HUES64 (cell line): ENCODE measurements around the gene VSX1.

ENCODE experiments used
- H3K27ac ChIP-seq: 2 replicates; pipeline ENCODE4 v1.7.0; 2013; ENCODE audit warnings: low read depth, low read length, inconsistent platforms
- H3K27me3 ChIP-seq: 2 replicates; pipeline ENCODE4 v1.6.1; 2013; ENCODE audit warnings: mild to moderate bottlenecking, low read length; ENCODE audit not compliant: insufficient read depth
- H3K36me3 ChIP-seq: 2 replicates; pipeline ENCODE4 v1.6.1; 2013; ENCODE audit warnings: mild to moderate bottlenecking, low read length; ENCODE audit not compliant: insufficient read depth
- H3K4me1 ChIP-seq: 2 replicates; pipeline ENCODE4 v1.6.1; 2013; ENCODE audit warnings: mild to moderate bottlenecking, low read length, moderate library complexity; ENCODE audit not compliant: insufficient read depth
- H3K4me3 ChIP-seq: 2 replicates; pipeline ENCODE4 v1.5.1; 2013; ENCODE audit warnings: mild to moderate bottlenecking, low read length, moderate library complexity
- H3K9ac ChIP-seq: 2 replicates; pipeline ENCODE4 v1.6.1; 2013; ENCODE audit warnings: mild to moderate bottlenecking, low read depth, low read length
- H3K9me3 ChIP-seq: 2 replicates; pipeline ENCODE4 v1.6.1; 2013; ENCODE audit warnings: low read depth, low read length; ENCODE audit not compliant: insufficient read depth
- WGBS: fragments of 150-250, 120-280 bp; methylation state at CpG from one replicate; pipeline ENCODE4 v1.1.7; 2013; ENCODE audit warnings: missing lambda C conversion rate; 5-methylcytosine and 5-hydroxymethylcytosine counted together

VSX1 gene

GRCh38 chr20:25035921-25036320 lies 46.0 kb downstream of the VSX1 start:
- Histone ChIP-seq H3K9me3 (no peaks in the 10 kb centered on the region), H3K4me3 (no peak overlapping the region), H3K9ac (no peak overlapping the region), H3K27me3 (peaks cover 2% of the 10 kb centered on the region), H3K4me1 (peaks cover 3% of the 10 kb centered on the region; the same call in 1 of the 2 replicates), H3K36me3 (no peaks in the 10 kb centered on the region), H3K27ac (no peak overlapping the region)
- 81% methylated on average over 4 of the region's 4 CpGs for WGBS

DNA sequence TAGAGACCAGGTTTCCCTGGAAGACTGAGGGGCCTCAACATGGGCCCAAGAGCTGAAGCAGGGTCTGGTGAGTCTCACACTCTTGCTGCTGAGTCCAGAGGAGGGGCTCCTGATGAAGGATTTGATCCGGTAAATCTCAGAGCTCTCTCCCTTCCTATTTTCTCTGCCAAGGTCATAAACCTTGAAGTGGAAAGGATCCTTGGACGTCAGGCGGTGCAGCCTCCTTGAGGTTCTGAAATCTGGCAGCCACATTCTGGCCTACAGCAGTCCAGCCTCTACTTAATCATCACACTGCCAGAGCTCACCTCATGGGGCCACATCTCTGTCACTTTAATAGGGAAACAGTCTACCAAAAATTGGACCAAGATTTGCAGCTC lies 48.0 kb downstream of the VSX1 start:
- no peak overlapping the region for H3K9ac ChIP-seq
- H3K27ac ChIP-seq = no peak overlapping the region
- H3K4me1 ChIP-seq = peaks cover 3% of the 10 kb centered on the region; the same call in 1 of the 2 replicates
- H3K36me3 ChIP-seq = no peaks in the 10 kb centered on the region
- H3K4me3 ChIP-seq = no peak overlapping the region
- H3K27me3 ChIP-seq = peaks cover 3% of the 10 kb centered on the region
- no peaks in the 10 kb centered on the region for H3K9me3 ChIP-seq
- 73% methylated on average over 3 of the region's 3 CpGs for WGBS

GRCh38 chr20:25033265-25033923 lies 48.5 kb downstream of the VSX1 start:
- H3K27me3 ChIP-seq = peaks cover 3% of the 10 kb centered on the region
- no peak overlapping the region for H3K9ac ChIP-seq
- no peaks in the 10 kb centered on the region for H3K36me3 ChIP-seq
- 90% methylated on average over 6 of the region's 6 CpGs for WGBS
- H3K4me1 ChIP-seq = peaks cover 3% of the 10 kb centered on the region; the same call in 1 of the 2 replicates
- no peak overlapping the region for H3K27ac ChIP-seq
- no peaks in the 10 kb centered on the region for H3K9me3 ChIP-seq
- H3K4me3 ChIP-seq = no peak overlapping the region

DNA sequence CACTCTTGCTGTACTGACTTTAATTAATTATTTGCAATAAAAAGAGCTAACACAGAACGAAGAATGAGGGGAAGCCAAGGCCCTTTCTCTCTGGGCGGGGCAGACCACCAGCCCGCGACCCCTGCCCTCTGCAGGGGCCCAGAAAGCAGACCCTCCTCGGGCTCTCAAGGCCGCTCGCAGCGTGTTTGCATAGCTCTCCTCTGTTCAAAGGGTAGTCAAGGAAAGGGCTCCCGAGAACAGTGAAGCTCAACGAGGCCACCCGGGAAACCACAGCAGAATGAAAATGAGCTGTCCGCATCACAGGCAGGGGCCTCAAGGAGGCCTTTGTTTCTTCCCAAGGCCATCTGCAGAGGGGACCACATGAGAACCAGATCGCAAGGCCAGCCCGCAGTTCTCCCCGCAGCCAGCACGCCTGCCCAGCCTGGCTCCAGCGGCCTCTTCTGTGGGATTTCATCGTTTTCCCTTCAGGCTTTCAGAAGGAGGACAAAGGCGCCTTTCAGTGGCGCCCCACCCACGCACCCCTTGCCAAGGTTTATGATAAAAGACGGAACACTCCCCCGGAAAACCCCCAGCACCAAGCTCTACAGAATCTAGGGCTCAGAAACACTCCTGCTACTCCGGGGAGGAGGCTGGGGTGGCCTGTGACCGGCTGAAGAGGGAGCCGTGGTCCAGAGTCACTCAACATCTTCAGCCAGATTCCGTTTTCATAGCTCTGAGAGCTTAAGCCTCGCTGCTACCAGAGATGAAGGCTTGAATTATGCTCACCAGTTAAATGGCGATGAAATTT lies 49.3 kb downstream of the VSX1 start:
- no peaks in the 10 kb centered on the region for H3K9me3 ChIP-seq
- peaks cover 3% of the 10 kb centered on the region for H3K27me3 ChIP-seq
- WGBS = 62% methylated on average over 29 of the region's 29 CpGs
- peaks cover 3% of the 10 kb centered on the region; the same call in 1 of the 2 replicates for H3K4me1 ChIP-seq
- no peak overlapping the region for H3K9ac ChIP-seq
- no peaks in the 10 kb centered on the region for H3K36me3 ChIP-seq
- H3K27ac ChIP-seq = no peak overlapping the region; the same call in 1 of the 2 replicates
- H3K4me3 ChIP-seq = no peak overlapping the region

GRCh38 chr20:25032065-25032477 lies 49.9 kb downstream of the VSX1 start:
- no peaks in the 10 kb centered on the region for H3K9me3 ChIP-seq
- H3K4me1 ChIP-seq = peaks cover 3% of the 10 kb centered on the region; the same call in 1 of the 2 replicates
- peaks cover 3% of the 10 kb centered on the region for H3K27me3 ChIP-seq
- no peaks in the 10 kb centered on the region for H3K36me3 ChIP-seq
- no peak overlapping the region for H3K4me3 ChIP-seq
- no peak overlapping the region for H3K9ac ChIP-seq
- 93% methylated on average over 16 of the region's 16 CpGs for WGBS
- no peak overlapping the region for H3K27ac ChIP-seq

GRCh38 chr20:25031241-25031640 lies 50.7 kb downstream of the VSX1 start:
- Histone ChIP-seq H3K36me3 (no peaks in the 10 kb centered on the region), H3K4me1 (peaks cover 3% of the 10 kb centered on the region; the same call in 1 of the 2 replicates), H3K27me3 (peaks cover 3% of the 10 kb centered on the region), H3K4me3 (no peak overlapping the region), H3K27ac (no peak overlapping the region), H3K9me3 (no peaks in the 10 kb centered on the region), H3K9ac (no peak overlapping the region)
- WGBS = 77% methylated on average over 3 of the region's 3 CpGs

DNA sequence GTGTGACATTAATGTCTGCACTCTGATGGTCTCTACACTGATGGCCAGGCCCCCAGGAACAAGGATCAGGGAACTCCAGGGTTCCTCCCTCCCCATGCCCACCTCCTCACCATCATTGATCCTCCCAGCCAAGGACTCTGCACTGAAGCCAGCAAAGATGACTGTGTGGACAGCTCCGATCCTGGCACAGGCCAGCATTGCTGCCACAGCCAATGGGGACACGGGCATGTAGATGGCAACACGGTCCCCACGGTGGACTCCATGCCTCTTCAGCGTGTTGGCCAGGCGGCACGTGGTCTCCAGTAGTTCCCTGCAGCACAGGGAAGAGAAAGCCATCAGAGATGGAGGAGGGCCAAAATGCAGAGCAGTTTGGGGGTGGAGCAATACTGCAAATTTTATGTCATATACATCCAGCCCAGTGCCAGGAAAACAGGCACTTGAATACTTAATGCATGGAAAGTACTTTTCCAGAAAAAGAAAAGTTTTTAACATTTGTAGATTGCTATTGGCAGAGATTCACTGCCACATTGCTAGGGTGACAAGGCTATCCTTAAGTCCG lies 51.2 kb downstream of the VSX1 start:
- H3K36me3 ChIP-seq = no peaks in the 10 kb centered on the region
- WGBS = 93% methylated on average over 8 of the region's 8 CpGs

DNA sequence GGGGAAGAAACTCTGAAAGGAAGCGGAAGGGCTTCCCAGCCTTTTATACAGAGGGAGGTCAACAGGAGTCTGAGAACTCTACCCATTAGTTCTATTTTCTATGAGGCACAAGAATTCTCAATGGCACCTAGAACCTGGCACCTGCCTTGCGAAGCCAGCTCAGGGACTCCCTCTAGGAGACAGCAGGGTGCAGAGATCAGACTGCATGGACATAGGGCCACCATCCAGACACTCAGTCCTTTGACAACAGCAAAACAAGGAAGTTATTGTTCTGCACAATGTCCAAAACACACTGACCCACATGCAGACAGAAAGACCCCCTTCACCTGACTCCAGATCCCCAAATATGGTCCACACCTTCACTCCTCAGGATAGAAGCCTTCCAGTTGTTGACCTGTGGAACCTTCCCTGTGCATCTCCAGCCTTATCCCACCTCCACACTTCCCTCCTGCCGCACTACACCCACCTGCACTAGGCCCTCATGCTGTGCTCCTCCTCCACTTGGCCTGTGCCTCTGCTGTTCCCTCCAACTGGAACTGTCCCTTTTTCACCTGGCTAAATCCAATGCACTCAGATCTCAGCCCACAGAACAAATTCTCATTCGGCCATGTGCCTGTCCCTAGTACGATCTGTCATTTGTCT lies 51.8 kb downstream of the VSX1 start:
- no peak overlapping the region for H3K27ac ChIP-seq
- H3K9ac ChIP-seq = no peak overlapping the region
- H3K27me3 ChIP-seq = peaks cover 3% of the 10 kb centered on the region; the same call in 1 of the 2 replicates
- H3K36me3 ChIP-seq = no peaks in the 10 kb centered on the region
- H3K9me3 ChIP-seq = no peaks in the 10 kb centered on the region
- 92% methylated on average over 5 of the region's 5 CpGs for WGBS
- H3K4me1 ChIP-seq = peaks cover 3% of the 10 kb centered on the region; the same call in 1 of the 2 replicates
- no peak overlapping the region for H3K4me3 ChIP-seq

More for the DNA sequence above, 51.2 kb downstream of the VSX1 start:
- Histone ChIP-seq H3K9ac (no peak overlapping the region), H3K27ac (no peak overlapping the region), H3K4me3 (no peak overlapping the region), H3K4me1 (peaks cover 3% of the 10 kb centered on the region; the same call in 1 of the 2 replicates), H3K27me3 (peaks cover 3% of the 10 kb centered on the region), H3K9me3 (no peaks in the 10 kb centered on the region)

GRCh38 chr20:25025986-25026605 lies 55.8 kb downstream of the VSX1 start:
- no peaks in the 10 kb centered on the region for H3K9me3 ChIP-seq
- no peaks in the 10 kb centered on the region for H3K36me3 ChIP-seq
- H3K27ac ChIP-seq = no peak overlapping the region
- peaks cover 3% of the 10 kb centered on the region; the same call in 1 of the 2 replicates for H3K27me3 ChIP-seq
- H3K4me1 ChIP-seq = no peaks in the 10 kb centered on the region
- 91% methylated on average over 4 of the region's 4 CpGs for WGBS
- no peak overlapping the region for H3K4me3 ChIP-seq
- H3K9ac ChIP-seq = no peak overlapping the region
